ENCODE data around the gene CDHR1.

GRCh38 chr10:84227810-84228209, 33.5 kb downstream of the CDHR1 start:
- TF ChIP-seq, protein P1, sequence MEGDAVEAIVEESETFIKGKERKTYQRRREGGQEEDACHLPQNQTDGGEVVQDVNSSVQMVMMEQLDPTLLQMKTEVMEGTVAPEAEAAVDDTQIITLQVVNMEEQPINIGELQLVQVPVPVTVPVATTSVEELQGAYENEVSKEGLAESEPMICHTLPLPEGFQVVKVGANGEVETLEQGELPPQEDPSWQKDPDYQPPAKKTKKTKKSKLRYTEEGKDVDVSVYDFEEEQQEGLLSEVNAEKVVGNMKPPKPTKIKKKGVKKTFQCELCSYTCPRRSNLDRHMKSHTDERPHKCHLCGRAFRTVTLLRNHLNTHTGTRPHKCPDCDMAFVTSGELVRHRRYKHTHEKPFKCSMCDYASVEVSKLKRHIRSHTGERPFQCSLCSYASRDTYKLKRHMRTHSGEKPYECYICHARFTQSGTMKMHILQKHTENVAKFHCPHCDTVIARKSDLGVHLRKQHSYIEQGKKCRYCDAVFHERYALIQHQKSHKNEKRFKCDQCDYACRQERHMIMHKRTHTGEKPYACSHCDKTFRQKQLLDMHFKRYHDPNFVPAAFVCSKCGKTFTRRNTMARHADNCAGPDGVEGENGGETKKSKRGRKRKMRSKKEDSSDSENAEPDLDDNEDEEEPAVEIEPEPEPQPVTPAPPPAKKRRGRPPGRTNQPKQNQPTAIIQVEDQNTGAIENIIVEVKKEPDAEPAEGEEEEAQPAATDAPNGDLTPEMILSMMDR (IDR thresholded peaks at IDR 0.05) = no peak
- TF ChIP-seq SP1 (CRISPR knock-in tag; conservative IDR thresholded peaks at IDR 0.05) (no peak), MYBL2 (CRISPR knock-in tag; IDR thresholded peaks at IDR 0.05) (no peak)

Data from WTC11 (cell line).